ENCODE data around the gene ARHGEF28. TPM values are rescaled to one million over a fixed set of nuclear protein-coding genes. Genes with fewer than 3 reads are reported as not detected.

ARHGEF28 gene
- total RNA-seq, 6 experiments from 2014 or later = 7.5 to 13.6 (median 8.5) TPM

DNA sequence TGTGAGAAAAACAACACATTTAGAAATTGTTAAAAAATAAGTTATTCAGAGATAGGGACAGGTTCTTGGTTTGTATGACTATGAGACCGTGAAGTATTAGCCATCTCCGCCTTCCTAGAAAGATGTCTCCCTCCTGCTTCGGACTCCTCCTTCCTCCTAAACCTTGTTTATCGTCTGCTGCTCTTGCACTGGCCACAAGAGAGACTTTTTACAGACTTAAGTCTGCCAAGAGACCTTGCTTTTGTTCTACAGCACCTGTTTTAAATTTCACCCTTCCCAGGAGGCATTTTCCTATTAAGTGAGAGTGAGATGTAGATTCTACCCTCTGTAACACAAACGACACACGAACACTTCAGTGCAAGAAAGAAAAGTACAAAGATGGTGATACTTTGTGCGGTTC is 274.6 kb downstream of the ARHGEF28 start:
- Mint-ChIP-seq H3K27ac (no peak overlapping the region), H3K36me3 (ENCODE audit: low read depth) (peaks cover 8% of the 10 kb centered on the region), H3K4me1 (ENCODE audit: low read depth) (peaks cover 18% of the 10 kb centered on the region; the same call in 1 of the 2 replicates), H3K27me3 (ENCODE audit: insufficient read depth) (no peaks in the 10 kb centered on the region; the same call in 1 of the 2 replicates), H3K4me3 (peak overlapping the region; percentile 36; the same call in 1 of the 2 replicates), H3K9me3 (no peaks in the 10 kb centered on the region)
- TF ChIP-seq, protein P1, sequence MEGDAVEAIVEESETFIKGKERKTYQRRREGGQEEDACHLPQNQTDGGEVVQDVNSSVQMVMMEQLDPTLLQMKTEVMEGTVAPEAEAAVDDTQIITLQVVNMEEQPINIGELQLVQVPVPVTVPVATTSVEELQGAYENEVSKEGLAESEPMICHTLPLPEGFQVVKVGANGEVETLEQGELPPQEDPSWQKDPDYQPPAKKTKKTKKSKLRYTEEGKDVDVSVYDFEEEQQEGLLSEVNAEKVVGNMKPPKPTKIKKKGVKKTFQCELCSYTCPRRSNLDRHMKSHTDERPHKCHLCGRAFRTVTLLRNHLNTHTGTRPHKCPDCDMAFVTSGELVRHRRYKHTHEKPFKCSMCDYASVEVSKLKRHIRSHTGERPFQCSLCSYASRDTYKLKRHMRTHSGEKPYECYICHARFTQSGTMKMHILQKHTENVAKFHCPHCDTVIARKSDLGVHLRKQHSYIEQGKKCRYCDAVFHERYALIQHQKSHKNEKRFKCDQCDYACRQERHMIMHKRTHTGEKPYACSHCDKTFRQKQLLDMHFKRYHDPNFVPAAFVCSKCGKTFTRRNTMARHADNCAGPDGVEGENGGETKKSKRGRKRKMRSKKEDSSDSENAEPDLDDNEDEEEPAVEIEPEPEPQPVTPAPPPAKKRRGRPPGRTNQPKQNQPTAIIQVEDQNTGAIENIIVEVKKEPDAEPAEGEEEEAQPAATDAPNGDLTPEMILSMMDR (IDR thresholded peaks at IDR 0.05) = no peak
- DNase-seq = no peak

DNA sequence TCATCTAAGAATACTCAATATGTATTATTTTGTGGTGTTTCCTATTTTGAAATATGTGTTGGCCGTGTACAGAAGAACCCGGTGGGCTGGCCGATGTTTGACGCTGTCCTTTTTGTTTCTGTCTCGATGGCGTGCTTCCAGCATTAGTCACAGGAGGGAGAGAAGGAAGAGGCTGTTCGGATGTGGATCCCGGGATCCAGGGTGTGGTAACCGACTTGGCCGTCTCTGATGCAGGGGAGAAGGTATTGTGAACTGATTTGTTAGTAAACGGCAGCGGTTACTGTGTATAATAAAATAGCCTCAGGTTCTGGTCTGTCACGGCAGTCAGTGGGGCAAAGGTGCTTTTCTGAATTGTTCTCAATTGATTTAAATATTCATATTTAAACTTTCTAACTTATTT is 275.0 kb downstream of the ARHGEF28 start:
- Mint-ChIP-seq H3K4me3 (peak overlapping the region; percentile 36; the same call in 1 of the 2 replicates), H3K36me3 (ENCODE audit: low read depth) (peaks cover 8% of the 10 kb centered on the region), H3K4me1 (ENCODE audit: low read depth) (peaks cover 18% of the 10 kb centered on the region; the same call in 1 of the 2 replicates), H3K9me3 (no peaks in the 10 kb centered on the region), H3K27me3 (ENCODE audit: insufficient read depth) (no peaks in the 10 kb centered on the region; the same call in 1 of the 2 replicates), H3K27ac (peak overlapping the region; percentile 32; the same call in 1 of the 2 replicates)
- no peak for DNase-seq
- TF ChIP-seq, protein P1 (IDR thresholded peaks at IDR 0.05) = no peak

DNA sequence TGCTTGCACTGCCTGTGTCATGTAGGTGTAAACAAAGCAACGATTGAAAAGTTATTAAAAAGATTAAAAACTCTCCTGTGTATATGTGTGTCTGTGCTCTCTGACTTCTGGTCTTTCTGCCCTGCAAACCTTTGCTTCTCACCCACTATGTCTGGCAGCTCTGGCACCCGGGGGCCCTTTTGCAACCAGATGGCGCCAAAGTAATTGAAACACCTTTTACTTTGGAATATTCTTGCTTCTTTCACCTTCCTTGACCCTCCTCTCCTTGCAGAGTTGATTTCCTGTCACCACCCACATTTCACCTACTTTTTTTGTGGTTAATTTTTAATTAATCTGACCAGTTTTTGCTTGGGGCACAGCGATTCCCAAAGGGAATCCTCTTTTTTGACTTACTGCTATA is 275.5 kb downstream of the ARHGEF28 start:
- Mint-ChIP-seq H3K27me3 (ENCODE audit: insufficient read depth) (no peaks in the 10 kb centered on the region; the same call in 1 of the 2 replicates), H3K4me1 (ENCODE audit: low read depth) (peaks cover 18% of the 10 kb centered on the region; the same call in 1 of the 2 replicates), H3K9me3 (no peaks in the 10 kb centered on the region), H3K36me3 (ENCODE audit: low read depth) (peaks cover 8% of the 10 kb centered on the region), H3K27ac (peak overlapping the region; percentile 32; the same call in 1 of the 2 replicates), H3K4me3 (peak overlapping the region; percentile 19; the same call in 1 of the 2 replicates)
- DNase-seq = no peak
- TF ChIP-seq, protein P1 (IDR thresholded peaks at IDR 0.05) = peak; percentile 51

DNA sequence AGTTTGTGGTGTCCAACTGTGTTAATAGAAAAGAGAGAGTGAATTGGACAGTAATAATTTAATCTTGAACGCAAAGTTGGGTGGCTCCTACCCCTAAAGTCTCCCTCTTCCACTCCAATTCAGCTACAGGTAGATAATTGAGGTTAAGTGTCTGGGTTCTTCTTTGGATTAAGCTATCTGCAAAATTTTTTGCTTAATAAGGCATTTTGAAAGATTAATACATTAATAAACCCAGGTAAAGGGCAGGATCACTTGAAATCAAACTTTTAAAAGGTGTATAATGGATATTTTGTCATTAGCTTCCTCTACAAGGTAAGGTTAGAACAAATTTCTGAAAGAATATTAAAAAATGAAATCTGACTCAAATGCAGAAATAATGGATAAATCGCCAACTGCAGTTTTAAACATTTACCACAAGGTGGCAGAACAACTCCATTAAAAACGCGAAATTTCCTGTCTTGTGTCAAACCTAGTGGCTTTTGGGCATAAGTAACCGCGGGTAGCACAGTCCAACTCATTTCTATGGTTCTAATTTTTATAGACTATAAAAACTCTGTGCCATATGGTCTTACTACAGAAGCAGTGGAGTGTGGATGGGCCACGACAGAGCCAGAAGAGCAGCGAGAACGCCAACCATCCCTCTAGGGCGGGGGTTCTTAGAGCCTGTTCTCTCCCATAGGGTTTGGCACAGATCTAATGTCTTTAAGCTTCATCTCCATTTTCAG is 276.5 kb downstream of the ARHGEF28 start:
- H3K27me3 Mint-ChIP-seq (ENCODE audit: insufficient read depth) = no peaks in the 10 kb centered on the region; the same call in 1 of the 2 replicates
- peaks cover 18% of the 10 kb centered on the region; the same call in 1 of the 2 replicates for H3K4me1 Mint-ChIP-seq (ENCODE audit: low read depth)
- DNase-seq = peak; percentile 39
- H3K4me3 Mint-ChIP-seq = no peak overlapping the region
- H3K9me3 Mint-ChIP-seq = no peaks in the 10 kb centered on the region
- H3K36me3 Mint-ChIP-seq (ENCODE audit: low read depth) = peaks cover 8% of the 10 kb centered on the region
- no peak overlapping the region for H3K27ac Mint-ChIP-seq
- TF ChIP-seq, protein P1 (IDR thresholded peaks at IDR 0.05) = peak; percentile 98

GRCh38 chr5:73903169-73903568 is 277.2 kb downstream of the ARHGEF28 start:
- no peaks in the 10 kb centered on the region; the same call in 1 of the 2 replicates for H3K27me3 Mint-ChIP-seq (ENCODE audit: insufficient read depth)
- H3K27ac Mint-ChIP-seq = no peak overlapping the region
- peaks cover 8% of the 10 kb centered on the region for H3K36me3 Mint-ChIP-seq (ENCODE audit: low read depth)
- TF ChIP-seq, protein P1 (IDR thresholded peaks at IDR 0.05) = no peak
- H3K4me1 Mint-ChIP-seq (ENCODE audit: low read depth) = peaks cover 18% of the 10 kb centered on the region; the same call in 1 of the 2 replicates
- H3K9me3 Mint-ChIP-seq = no peaks in the 10 kb centered on the region
- H3K4me3 Mint-ChIP-seq = no peak overlapping the region
- DNase-seq = no peak
